Glomerular endothelial cell (primary cell): ENCODE results near the gene SEC22A. TPM values are rescaled to one million over a fixed set of nuclear protein-coding genes. Genes with fewer than 3 reads are reported as not detected.

ENCODE experiments used
- DNase-seq: peaks from one replicate; pipeline ENCODE4 v3.0.0-alpha.2; 2011; ENCODE audit warnings: low read depth, low spot score; ENCODE audit errors: extremely low read depth
- total RNA-seq: library from RNA; depleted of rRNA; stranded (reverse); fragments of >200 nt; gene quantifications from 2 replicates; pipeline ENCODE4 v1.2.3, GENCODE V29; 2015

Gene SEC22A
- total RNA-seq, 1 donor from 2014 or later, result 37.0 TPM

- DNase-seq, result peak; percentile 27
Observed at GRCh38 chr3:123286308-123287023, 84.7 kb downstream of the SEC22A start.

GRCh38 chr3:123287051-123287961, 85.6 kb downstream of the SEC22A start:
- no peak for DNase-seq

DNA sequence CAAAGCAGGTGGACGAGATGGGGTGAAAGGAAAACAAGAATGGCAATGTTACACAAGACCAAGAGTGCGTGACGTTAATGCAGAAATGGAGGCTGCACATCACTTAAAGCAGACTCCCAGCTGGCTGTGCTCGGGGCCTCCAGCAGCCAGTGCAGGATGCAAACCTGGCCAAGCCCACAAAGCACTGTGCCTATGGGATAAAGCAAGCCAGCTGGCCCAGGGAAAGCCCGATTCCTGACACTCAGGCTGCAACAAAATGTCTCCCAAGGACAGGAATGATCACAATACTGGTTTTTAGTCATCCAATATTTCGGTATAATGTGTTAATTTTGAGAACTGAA, 86.2 kb downstream of the SEC22A start:
- no peak for DNase-seq

- DNase-seq, result no peak
Observed at GRCh38 chr3:123289391-123290106, 87.8 kb downstream of the SEC22A start.

GRCh38 chr3:123290107-123290930, 88.6 kb downstream of the SEC22A start:
- DNase-seq, result no peak

DNA sequence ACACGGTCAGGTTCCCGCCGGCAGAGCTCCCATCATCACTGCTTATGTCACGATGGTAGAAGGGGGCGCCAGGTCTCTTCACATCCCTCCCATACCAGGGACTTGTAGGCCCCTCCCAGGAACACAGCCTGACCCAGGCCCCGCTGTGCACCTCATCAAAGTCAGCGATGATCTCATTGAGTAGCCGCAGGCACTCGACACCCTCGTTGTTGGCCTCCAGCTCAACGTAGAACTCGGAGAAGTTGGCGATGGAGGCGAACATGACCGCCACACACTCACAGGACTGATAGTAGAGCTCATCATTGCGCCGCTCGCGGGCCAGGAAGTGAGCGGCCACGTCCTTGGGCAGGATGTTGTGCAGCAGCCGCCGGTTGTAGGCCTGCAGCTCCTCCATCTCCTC, 89.2 kb downstream of the SEC22A start:
- DNase-seq, result no peak

DNA sequence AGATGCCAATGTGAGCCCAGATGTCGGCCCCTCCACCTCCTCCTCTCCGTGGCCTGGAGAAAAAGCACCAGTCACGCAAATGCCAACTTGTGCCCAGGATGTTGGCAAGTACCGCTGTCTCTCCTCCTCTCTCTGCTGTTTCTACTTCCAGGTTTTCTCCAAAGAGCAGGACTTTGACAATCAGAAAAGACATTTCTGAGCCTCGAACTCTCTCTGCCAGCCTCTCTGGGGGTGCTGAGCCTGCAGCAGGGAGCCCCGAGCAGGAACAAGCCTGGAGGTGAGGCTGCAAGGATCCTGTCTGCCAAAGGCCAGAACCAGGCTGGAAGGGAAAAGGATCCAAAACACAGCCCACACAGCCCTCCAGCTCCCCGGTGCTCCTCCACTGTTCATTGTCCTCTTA, 89.7 kb downstream of the SEC22A start:
- DNase-seq, result no peak

DNA sequence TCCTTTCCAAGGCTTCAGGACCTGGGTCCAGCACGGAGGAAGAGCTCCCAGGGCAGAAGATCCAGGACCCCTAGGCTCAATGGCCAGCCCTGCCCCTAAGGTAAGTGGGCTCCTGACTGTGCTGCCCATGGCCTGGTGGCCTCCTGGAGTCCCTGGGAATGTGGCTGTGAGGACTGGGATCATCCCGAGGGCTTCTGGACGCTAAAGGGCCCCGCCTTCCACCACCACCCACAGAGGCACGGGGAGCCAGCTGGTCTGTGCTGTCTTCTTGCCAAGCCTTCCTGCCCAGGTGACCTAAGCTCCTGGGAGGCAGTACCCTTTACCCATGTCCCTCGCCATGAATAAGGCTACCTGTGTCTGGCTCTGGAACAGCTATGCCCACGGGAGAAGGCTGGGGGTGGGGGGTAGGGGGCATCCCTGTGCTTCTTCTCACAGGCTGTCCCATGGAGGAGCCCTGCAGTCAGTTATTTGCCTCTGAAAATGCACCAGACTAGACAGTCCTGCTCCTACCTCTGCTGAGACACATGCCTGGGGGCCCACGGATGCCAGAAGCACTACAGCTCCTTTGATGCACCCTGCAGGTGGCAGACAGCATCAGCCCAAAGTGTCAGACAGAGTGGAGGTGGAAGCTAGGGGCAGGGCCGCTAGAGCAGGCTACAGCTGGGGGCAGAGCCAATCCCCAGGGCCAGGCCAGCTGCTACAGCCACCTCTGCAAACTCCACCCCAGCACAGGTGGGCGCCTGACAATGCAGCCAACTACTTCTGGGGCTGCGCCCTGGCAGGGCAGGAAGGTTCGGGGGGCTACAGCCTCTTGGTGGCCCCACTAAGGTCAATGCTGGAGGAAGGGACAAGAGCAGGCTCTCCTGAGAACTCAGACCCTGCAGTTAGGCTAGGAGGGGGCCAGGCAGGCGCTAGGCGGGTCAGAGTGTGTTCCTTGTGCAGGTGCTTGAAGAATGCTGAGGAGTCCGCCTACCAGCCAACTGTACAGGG, 90.9 kb downstream of the SEC22A start:
- DNase-seq, result no peak

- DNase-seq, result no peak
Observed at GRCh38 chr3:123294296-123294938, 92.7 kb downstream of the SEC22A start.

GRCh38 chr3:123295171-123295900, 93.6 kb downstream of the SEC22A start:
- no peak for DNase-seq

DNA sequence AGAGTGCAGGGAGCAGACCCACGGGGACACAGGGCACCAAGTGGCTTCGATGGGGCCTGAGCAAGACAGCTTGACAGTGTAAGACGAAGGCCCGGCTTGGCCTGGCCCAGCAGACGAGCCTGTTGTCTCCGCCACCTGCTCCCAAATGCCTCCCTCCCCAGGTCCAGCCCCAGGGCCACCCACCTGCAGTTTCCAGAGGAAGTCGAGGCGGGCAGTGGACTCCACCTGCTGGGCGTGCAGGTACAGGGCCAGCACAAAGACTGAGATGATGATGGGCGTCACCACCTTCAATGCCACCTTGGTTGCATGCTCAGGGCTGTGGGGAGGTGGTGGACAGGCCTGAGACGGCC, 94.1 kb downstream of the SEC22A start:
- no peak for DNase-seq

DNA sequence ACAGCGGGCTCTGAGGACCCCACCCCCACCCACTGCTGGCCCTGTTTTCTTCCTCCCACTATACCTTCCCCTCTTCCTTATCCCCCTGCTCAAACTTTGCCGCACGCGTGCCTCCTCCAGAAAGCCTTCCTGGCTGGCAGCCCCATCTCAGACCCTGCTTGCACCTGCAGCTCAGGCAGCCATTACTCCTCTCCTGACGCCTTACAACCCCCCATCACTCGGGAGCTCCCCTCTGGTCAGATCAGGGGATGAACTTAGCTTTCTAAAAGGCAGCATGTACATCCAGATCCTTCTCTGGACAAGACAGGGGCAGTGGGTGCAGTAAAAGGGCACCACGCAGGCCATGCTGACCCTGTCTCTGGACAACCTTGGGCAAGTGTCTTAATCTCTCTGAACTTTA, 94.5 kb downstream of the SEC22A start:
- DNase-seq, result no peak

GRCh38 chr3:123296836-123297626, 95.3 kb downstream of the SEC22A start:
- no peak for DNase-seq

GRCh38 chr3:123297627-123297899, 95.8 kb downstream of the SEC22A start:
- DNase-seq, result no peak

DNA sequence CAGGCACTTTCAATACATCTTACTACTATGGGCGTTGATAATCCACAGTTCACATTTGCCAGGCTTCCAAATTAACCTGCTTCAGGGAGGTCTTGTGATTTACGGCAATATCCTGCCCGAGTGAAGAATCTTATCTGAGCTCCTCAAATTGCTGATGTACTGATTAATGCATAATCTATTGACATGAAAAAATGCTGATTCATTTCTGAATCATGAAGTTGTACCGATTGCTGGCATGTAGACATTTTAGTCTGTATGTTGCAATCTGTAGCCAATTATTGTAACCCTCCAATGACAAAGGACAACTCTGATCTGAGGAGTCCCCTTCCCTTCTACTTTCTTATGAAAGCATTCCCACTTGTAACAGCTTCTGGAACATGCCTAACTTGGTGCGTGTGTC, 97.2 kb downstream of the SEC22A start:
- DNase-seq, result no peak

DNA sequence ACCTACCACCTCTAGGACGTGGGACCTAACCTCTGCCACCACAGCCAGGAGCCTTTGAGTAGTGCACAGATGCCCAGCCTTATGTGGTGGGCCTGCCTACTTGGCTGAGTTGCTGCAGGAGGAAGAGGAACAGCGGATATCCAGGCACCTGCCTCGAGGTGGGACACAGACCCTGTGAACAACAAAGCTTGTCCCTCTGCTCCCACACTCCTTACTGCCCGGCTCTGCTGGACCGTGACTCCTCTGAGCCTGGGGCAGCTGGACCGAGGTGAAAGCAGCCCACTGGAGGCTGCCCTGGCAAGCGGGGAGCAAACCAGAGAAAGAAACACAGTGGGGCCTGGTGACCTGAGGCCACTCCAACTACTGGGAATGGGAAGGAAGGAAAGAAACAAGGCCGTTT, 97.8 kb downstream of the SEC22A start:
- no peak for DNase-seq

- DNase-seq, result no peak
Observed at GRCh38 chr3:123300056-123300455, 98.3 kb downstream of the SEC22A start.

- no peak for DNase-seq
Observed at GRCh38 chr3:123300583-123300982, 98.8 kb downstream of the SEC22A start.
